ENCODE data around the gene BTBD2. TPM values are rescaled to one million over a fixed set of nuclear protein-coding genes. Genes with fewer than 3 reads are reported as not detected.

Gene BTBD2
- total RNA-seq, result 40.2 and 44.4 TPM in 2 replicates
- 59.6 TPM for polyA plus RNA-seq (2012)

DNA sequence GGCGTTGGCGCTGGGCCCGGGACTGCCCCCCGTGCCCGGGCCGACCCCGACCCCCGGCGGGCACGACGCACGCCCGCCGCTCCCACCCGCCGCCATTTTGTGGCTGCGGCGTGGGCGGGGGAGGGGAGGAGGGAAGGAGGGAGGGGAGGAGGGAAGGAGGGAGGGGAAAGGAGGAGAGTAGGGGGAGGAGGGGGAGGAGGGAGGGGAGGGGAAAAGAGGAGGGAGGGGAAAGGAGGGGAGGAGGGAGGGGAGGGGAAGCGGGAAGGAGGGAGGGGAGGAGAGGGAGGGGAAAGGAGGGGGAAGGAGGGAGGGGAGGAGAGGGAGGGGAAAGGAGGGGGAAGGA is at the start of gene BTBD2:
BTBD2 (minus strand) TSS at position 107 of the 343 bp plus-strand sequence; CDS start at position 96, 11 bp downstream.
- DNase-seq (ENCODE audit: low read depth), result peak; percentile 61

DNA sequence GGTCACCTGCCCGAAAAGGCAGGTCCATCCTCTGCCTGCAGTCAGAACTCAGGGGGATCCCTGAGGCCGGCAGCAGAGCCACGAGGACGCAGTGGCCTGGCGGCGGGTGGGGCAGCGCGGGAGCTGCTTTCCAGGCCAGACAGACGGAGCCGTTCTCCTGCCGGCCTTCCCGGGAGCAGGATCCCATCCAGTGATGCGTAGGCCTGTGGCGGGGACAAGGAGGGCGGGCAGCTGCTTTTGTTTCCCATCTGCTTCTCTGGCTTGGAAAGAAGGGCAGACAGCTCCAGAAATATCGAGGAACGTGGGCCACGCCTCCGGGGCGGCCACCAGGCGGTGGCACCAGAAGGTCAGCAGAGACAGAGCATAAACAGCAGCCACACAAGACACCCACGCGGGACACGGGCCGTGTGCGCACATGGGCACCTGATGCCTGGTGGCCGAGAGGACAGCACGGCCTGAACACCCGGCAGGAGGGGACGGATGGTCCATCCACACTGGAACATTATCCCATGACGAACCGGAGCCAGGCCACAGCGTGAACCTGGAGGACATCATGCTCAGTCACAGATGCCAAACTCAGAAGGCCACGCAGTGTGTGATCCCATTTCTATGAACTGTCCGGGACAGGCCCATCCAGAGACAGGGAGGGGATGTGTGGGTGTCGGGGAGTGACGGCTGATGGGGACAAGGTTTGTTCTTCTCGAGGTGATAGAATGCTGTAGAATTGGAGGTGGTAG is 49.4 kb upstream of the BTBD2 start:
- DNase-seq (ENCODE audit: low read depth), result peak; percentile 87

DNA sequence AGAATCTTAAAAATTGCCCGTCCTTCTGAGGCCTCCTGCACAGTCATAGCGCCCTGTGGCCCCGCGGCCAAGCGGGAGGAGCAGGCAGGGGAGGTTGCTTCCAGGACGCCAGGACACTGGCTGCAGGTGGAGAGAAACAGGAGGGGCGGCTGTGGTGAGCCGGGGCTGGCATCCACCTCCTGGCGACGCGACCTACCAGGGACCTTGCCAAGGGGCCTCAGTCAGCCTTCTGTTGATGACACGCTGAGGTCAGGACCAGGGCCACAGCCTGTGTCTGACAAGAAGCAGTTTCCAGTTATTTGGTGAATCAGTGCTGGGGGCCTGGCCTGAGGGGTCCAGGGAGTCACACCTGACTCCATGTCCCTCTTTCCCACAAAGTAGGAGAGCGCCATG is 48.9 kb upstream of the BTBD2 start:
- DNase-seq (ENCODE audit: low read depth), result no peak

DNA sequence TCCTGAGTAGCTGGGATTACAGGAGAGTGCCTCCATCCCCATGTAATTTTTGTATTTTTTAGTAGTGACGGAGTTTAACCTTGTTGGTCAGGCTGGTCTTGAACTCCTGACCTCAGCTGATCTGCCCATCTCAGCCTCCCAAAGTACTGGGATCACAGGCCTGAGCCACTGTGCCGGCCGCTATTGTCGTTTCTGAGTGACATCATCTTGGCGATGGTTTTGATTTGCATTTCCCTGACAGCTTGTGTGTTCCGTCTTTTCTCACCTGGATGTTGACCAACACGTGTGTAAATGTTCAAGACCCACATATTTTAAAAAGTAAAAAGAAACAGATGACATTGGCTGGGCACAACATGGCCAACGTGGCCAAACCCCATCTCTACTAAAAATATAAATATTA is 48.3 kb upstream of the BTBD2 start:
- DNase-seq (ENCODE audit: low read depth), result no peak

DNA sequence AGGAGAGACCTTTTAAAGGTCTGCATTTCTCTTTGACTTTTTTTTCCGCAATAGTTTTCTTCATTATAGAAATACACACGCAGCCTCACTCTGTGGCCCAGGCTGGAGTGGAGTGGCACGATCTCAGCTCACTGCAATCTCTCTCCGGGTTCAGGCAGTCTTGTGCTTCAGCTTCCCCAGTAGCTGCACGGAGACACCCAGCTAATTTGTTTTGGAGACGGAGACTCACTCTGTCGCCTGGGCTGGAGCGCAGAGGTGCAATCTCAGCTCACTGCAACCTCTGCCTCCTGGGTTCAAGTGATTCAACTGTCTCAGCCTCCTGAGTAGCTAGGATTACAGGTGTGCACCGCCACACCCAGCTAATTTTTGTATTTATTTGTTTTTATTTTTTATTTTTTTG is 47.3 kb upstream of the BTBD2 start:
- no peak for DNase-seq (ENCODE audit: low read depth)

DNA sequence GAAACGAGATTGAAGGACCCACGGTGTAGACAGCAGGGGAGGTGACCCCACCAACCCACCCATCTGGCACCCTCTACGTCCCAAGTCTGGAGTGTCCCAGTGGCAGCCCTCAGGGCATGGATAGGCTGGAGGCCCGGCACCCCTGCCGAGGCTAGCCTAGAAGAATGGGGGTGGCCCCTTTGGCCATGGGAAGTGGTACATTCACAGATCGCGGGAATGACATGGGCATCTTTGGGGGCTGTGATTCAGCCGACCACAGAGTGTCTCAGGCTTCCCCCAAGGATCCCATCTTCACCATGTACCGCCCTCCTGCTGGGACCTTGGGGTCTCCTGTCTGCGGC is 46.8 kb upstream of the BTBD2 start:
- no peak for DNase-seq (ENCODE audit: low read depth)

DNA sequence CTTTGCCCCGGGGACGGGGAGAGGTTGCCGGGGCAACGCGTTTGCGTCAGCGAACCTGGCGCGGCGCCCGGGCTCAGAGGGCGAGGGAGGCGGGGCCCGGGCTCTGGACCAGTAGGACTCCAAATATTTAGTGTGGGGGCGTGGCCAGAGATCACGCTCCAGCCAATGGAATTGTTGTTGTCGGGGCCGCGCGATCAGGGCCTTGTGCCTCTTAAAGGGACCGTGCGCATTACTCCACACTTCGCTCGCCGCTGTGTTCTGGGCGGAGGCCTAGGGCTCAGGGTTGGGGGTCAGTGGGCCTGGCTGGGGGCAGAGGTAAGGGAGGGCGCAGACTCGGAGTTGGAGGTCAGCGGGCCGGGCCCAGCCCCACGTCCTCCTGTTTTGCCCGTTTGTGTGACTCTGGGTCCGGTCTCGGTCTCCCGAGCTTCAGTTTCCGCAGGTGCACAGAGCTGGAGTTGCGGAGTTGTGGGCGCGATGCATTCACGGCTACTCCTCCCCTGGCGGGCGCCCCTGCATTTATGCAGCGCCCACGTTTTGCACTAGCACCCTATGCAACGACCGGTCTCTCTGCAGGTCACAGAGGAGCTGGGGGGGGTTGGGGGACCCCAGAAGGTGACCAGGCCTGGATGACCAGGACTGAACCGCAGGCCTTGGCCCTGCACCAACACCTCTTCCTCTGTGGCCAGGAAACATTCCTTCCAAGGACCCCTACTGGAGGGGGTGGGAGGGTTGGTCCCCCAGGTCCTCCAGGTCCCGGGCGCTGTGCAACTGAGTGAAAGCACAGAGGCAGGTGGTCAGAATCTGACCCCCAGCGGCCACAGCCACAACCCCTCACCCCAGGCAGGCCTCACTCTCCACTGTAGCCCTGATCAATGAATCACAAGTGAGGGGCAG is 46.2 kb upstream of the BTBD2 start:
- peak; percentile 99 for DNase-seq (ENCODE audit: low read depth)

DNA sequence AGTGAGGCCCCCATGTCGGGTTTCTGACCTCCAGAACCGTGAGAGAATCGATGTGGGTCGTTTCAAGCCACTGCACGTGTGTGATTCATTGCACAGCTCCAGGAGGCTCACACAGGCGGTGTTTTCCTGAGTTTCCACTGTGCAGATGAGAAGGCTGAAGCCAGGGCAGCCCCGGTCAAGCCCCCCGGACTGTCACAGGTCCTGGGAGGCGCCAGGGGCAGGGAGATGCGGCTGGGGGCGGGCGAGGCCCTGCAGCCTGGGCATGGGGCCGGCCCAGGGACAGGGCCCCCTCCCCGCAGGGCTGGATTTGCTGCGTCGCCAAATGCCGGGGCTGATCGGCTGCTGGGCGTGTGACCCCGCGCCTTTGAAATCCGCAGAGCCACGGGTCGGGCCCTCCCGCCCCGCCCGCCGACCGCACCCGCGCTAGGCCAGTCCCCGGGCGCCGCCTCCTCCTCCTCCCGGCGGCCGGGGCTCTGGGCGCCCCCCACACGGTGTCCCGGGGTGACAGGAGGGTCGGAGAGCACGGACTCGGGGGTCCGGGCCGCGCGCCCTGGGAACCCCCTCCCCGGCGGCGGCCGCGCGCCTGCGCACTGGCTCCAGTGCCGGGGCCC is 45.5 kb upstream of the BTBD2 start:
- DNase-seq (ENCODE audit: low read depth), result peak; percentile 79

DNA sequence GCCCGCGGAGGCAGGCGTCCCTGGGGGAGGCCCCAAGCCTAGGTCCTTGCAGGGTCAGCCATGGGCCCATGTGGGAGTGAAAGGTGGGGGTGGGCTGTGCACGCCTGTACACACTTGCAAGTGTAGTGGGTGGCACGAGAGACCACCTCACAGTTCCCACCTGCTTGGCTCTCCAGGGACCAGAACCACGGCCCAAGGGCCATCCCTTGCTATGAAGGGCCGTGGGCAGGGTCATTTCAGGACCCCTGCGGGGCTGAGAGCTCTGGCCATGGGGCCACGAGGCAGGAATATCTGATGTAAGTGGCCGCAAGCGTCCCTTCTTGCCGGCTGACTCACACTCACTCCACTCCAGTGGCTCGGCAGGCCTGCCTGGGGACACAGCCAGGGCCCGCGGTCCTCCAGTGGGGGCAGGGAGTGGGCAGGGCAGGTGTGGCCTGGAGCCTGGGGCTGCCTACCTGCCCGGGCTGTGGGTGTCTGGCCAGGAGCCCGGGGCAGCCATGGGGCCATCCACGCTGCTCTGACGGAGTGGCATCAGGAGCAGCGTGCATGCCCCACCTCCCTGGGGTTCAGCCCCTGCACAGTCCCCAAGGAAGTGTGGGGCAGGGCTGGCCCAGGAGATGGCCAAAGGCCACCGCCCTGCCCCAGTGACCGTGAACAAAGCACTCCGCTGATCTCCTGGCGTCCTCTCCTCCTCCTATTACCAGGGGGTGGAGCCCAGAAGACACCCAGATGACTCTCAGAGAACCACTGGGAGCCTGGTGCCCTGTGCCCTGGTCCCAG is 44.1 kb upstream of the BTBD2 start:
- peak; percentile 84 for DNase-seq (ENCODE audit: low read depth)

DNA sequence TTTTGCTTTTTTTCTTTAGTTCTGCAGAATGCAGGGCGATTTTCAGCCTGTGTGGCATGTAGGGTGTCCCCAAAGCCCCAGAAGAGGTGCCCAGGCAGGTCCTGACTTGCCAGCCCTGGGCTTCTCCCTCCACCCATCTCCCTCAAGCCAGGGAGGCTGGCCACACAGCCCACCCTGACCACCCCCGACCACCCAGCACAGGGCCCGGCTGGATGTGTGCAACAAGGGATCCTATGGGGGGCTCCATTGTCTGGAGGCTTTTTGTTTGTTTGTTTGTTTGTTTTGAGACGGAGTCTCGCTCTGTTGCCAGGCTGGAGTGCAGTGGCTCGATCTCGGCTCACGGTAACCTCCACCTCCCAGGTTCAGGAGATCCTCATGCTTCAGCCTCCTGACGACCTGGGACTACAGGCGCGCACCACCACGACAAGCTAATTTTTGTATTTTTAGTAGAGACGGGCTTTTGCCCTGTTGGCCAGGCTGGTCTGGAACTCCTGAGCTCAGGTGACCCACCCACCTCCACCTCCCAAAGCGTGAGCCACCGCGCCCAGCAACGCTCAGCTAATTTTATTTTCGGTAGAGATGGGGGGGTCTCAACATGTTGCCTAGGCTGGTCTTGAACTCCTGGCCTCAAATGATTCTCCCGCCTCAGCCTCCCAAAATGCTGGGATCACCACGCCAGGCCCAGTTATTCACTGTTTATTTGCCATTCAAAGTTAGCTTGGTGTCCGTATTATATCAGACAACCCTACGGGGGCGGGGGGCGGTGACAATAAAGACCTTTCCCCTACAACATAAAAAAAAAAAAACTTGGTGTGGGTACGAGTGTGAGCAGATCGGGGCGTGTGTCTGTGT is 43.3 kb upstream of the BTBD2 start:
- DNase-seq (ENCODE audit: low read depth), result no peak

DNA sequence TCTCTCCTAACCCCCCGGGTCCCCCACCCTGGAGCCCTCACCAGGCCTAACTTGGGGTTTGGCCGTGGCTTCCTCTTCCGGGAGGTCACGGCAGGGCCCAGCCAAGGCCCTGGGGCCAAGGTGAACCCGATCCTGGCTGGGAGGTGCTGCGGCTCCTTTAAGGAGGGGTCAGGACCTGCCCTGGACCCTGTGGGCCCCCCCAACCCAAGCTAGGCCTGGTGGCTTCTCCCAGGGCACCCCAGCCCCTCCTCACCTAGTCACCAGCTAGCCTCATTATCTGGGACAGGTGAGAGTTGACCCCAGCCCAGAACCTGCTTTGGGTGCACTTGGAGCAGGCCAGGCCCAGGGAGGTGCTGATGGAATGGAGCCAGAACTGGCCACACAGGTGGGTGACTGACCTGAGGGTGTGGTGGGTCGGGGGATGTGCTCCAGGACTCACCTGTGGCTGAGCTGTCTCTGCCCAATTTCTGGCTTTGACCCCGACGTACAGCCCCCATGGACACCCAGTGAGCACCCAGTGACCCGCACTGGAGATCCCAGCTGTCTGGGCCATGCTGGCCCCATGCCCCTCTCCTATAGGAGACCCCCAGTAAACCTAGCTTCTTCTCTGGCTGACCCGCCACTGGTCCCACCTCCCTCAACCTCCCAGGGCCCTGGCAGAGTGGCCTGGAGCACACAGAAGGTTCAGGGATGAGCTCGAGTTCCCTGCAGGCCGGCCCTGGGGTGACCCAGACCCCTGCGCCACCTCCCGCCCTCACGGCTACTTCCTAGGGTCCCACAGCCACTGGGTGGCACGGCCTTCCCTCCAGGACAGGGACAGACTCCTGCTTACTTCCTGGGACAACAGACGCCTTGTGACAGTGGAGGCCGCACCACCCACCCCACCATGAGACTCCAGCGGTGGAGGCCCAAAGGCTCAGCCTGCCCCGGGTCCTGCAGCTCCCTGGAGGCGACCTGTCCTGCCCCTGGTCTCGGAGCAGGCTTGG is 42.3 kb upstream of the BTBD2 start:
- DNase-seq (ENCODE audit: low read depth), result no peak

DNA sequence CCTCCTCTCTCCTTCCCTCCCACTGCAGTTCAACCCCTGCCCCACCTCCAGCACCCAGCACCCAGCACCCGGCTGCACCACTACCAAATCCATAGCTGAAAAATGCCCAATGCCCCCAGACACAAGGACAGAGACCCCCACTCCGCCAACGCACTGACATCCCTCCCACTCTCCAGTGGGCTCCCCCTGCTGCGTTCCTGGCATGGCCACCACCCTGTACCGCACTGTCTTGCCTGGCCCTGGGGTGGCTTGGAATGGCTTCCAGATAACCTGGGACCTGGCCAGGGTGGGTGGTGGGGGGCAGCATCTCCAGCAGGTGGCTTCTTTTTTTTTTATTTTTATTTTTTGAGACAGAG is 41.3 kb upstream of the BTBD2 start:
- DNase-seq (ENCODE audit: low read depth), result no peak

DNA sequence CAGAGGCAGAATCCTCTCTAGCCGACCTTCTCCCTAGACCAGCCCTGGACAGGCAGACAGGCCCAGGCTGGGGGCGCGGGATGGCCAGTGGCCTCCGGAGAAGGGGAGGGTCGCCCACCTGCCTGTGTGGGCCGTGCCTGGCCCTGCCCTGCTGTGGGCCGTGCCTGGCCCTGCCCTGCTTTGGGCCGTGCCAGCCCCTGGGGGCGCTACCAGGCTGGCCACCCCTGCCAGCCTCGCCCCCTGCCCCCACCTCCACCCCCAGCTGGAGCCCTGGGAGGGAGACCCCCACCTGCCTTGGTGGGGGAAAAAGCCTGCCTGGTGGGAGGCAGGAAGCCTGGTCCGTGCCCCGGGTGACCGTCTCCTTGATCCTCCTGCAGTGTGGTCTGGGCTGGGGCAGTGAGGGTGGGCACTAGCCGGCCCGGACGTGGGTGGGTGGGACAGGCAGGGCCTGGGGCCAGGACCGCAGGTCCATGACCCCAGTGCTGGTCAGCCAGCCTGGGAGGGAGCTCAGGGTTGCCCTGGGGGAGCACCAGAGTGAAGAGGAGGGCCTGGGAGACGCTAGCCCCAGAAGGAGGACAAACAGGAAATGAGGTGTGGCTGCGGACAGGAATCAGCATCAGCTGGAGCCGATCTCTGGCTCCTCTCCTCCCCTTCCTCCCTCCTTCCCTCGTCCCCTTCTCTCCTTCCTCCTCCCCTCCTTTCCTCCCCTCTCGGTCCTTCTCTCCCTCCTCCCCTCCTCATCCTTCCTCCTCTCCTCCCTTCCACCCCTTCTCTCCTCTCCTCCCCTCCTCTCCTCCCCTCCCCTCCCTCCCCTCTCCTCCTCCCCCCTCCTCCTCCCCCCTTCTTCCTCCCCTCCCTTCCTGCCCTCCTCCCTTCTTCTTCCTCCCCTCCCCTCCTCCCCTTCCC is 40.7 kb upstream of the BTBD2 start:
- DNase-seq (ENCODE audit: low read depth), result peak; percentile 55

DNA sequence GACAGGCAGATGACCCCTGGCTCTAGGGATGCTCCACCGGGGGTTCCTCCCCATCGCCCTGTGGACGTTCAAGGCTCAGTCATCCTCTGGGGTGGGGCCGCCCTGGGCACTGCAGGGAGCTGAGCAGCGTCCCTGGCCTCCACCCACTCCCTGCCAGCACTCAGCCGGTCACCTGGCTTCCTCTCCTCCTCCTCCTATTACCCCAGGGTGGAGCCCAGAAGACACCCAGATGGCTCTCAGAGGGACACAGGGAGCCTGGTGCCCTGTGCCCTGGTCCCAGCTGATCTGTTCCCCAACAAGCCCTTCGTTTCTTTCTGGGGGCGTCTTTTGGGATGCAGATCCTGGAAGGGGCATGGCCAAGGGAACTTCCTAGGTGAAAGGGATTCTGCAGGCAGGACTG is 39.2 kb upstream of the BTBD2 start:
- DNase-seq (ENCODE audit: low read depth), result no peak

DNA sequence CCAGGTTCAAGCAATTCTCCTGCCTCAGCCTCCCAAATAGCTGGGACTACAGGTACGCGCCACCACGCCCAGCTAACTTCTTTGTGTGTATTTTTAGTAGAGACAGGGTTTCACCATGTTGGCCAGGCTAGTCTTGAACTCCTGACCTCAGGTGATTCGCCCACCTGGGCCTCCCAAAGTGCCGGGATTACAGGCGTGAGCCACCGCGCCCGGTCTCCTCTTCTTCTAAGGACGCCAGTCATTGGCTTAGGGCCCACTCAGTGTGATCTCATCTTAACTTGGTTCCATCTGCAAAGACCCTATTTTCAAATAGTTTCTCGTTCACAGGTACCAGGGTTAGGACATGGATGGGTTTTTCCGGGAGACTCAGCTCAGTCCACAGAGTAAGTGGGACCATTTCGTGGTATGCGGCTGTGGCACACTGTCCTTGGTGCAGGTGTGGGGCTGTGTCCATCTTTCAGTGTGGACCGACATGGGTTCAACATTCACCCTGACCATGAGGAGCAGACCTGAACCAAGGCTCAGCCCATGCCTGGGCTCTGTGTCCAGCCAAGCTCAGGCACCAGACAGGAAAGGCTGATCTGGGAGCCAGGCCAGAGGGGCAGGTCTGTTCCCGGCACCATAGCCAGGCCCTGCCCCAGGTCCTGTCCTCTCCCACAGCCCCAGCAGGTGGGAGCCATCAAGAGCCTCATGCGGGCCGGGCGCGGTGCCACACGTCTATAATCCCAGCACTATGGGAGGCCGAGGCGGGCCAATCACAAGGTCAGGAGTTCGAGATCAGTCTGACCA is 38.3 kb upstream of the BTBD2 start:
- DNase-seq (ENCODE audit: low read depth), result no peak

DNA sequence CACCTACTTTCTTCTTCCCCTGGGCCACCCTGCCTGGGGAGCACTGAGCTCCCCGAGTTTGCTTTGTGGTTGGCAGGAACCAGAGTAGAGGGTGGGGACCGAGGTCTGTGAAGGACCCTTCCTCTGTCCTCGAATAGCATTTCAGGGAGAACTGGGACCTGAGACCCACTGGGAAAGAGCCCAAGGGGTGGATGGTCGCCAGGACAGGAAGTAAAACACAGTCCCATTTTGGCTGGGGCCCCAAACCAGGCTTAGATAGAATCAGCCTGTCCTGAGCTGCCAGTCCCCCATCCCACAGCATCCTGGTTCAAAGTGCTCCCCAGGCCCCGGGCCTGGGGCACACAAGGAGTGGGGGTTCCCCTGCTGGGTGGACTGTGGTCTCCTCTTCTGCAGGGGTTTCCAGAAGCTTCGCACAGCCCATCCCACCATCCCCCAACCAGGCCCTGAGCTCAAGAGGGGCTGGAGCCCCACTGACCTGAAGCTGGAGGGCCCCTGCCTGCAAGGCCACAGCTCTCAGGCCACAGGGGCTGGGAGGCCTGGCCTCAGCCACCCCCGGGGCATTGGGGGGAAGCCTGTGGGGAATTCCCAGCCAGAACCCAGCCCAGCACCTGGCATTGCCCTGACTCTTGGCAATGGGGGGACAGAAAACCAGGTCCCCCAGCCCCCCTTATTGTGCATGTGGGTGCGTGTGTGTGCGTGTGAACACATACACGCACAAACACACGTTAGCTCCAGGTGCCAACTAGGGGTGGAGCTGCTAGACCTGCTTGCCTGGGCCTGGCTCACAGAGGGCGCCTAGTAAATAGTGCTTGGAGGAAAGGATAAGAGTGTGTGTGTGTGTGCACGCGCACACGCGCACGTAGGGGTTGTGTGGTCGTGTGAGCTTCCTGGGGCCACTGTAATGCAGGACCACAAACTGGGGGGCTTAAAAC is 36.5 kb upstream of the BTBD2 start:
- DNase-seq (ENCODE audit: low read depth), result no peak
